Osteoblast (primary cell): ENCODE results near the gene EGFR. TPM values are rescaled to one million over a fixed set of nuclear protein-coding genes. Genes with fewer than 3 reads are reported as not detected.
A peak's percentile ranks its signal among the peaks of the same experiment; 100 is the strongest.

ENCODE experiments used
- DNase-seq: peaks from one replicate; pipeline ENCODE4 v3.0.0; 2011; ENCODE audit warnings: low spot score, mixed read lengths; ENCODE audit not compliant: insufficient read length; ENCODE audit errors: missing footprints
- H2AFZ ChIP-seq: 2 replicates; pipeline ENCODE4 v1.6.0; 2011; ENCODE audit warnings: mild to moderate bottlenecking, low read length
- H3K27ac ChIP-seq: 2 replicates; pipeline ENCODE4 v1.5.1; 2011; ENCODE audit warnings: mild to moderate bottlenecking, low read depth, low read length, moderate library complexity
- H3K27me3 ChIP-seq: 2 replicates; pipeline ENCODE4 v1.6.0; 2012; ENCODE audit warnings: mild to moderate bottlenecking, control low read depth, inconsistent platforms, low read length, moderate library complexity; ENCODE audit not compliant: insufficient read depth
- H3K36me3 ChIP-seq: 2 replicates; pipeline ENCODE4 v1.5.1; 2011; ENCODE audit warnings: mild to moderate bottlenecking, low read length, control low read depth, moderate library complexity; ENCODE audit not compliant: insufficient read depth
- H3K4me1 ChIP-seq: 2 replicates; pipeline ENCODE4 v1.5.1; 2011; ENCODE audit warnings: mild to moderate bottlenecking, low read length, control low read depth, moderate library complexity; ENCODE audit not compliant: insufficient read depth
- H3K4me2 ChIP-seq: 2 replicates; pipeline ENCODE4 v1.6.0; 2011; ENCODE audit warnings: mild to moderate bottlenecking, low read length; ENCODE audit not compliant: insufficient read depth
- H3K4me3 ChIP-seq: fragments of 200-600 bp; sonication (generic); 3 replicates; pipeline ENCODE4 v1.5.1; 2012; ENCODE audit warnings: mild to moderate bottlenecking, low read length, inconsistent platforms; ENCODE audit not compliant: insufficient read depth
- H3K79me2 ChIP-seq: 2 replicates; pipeline ENCODE4 v1.6.0; 2012; ENCODE audit warnings: mild to moderate bottlenecking, low read length, control low read depth, inconsistent platforms; ENCODE audit not compliant: insufficient read depth
- H3K9me3 ChIP-seq: 2 replicates; pipeline ENCODE4 v1.5.1; 2011; ENCODE audit warnings: low read depth, low read length, control low read depth
- H4K20me1 ChIP-seq: 2 replicates; pipeline ENCODE4 v1.6.0; 2012; ENCODE audit warnings: mild to moderate bottlenecking, low read length, control low read depth; ENCODE audit not compliant: insufficient read depth
- CTCF ChIP-seq: IDR thresholded peaks from 2 replicates; pipeline ENCODE4 v1.5.1; 2011; ENCODE audit warnings: mild to moderate bottlenecking, low read depth, low read length, moderate library complexity; ENCODE audit errors: extremely low read depth
- total RNA-seq: library from RNA; depleted of rRNA; stranded (reverse); fragments of >200 nt; gene quantifications from 2 replicates; pipeline ENCODE4 v1.2.3, GENCODE V29; 2012

The EGFR gene
- total RNA-seq, 1 donor, result 104 TPM

- H4K20me1 ChIP-seq, result no peaks in the 10 kb centered on the region
- no peak overlapping the region for H2AFZ ChIP-seq
- H3K4me2 ChIP-seq, result no peak overlapping the region
- no peak for DNase-seq
- no peaks in the 10 kb centered on the region for H3K9me3 ChIP-seq
- H3K27me3 ChIP-seq, result no peaks in the 10 kb centered on the region
- H3K79me2 ChIP-seq, result no peaks in the 10 kb centered on the region
- no peak for TF ChIP-seq CTCF
- peaks cover 13% of the 10 kb centered on the region for H3K4me1 ChIP-seq
- no peak overlapping the region for H3K27ac ChIP-seq
- H3K36me3 ChIP-seq, result no peaks in the 10 kb centered on the region
- H3K4me3 ChIP-seq, result no peak overlapping the region
Observed at GRCh38 chr7:55248526-55248925, 229.7 kb downstream of the EGFR start.

GRCh38 chr7:55249332-55249731, 230.5 kb downstream of the EGFR start:
- H2AFZ ChIP-seq, result peak overlapping the region; percentile 7
- no peak for TF ChIP-seq CTCF
- H3K79me2 ChIP-seq, result no peaks in the 10 kb centered on the region
- no peak overlapping the region for H3K27ac ChIP-seq
- H3K27me3 ChIP-seq, result no peaks in the 10 kb centered on the region
- H3K36me3 ChIP-seq, result no peaks in the 10 kb centered on the region
- no peak for DNase-seq
- no peak overlapping the region for H3K4me3 ChIP-seq
- H4K20me1 ChIP-seq, result no peaks in the 10 kb centered on the region
- H3K9me3 ChIP-seq, result no peaks in the 10 kb centered on the region
- H3K4me1 ChIP-seq, result peaks cover 15% of the 10 kb centered on the region
- H3K4me2 ChIP-seq, result no peak overlapping the region

GRCh38 chr7:55250313-55250712, 231.5 kb downstream of the EGFR start:
- Histone ChIP-seq H4K20me1 (no peaks in the 10 kb centered on the region), H3K79me2 (no peaks in the 10 kb centered on the region), H3K27ac (no peak overlapping the region), H3K4me1 (peaks cover 17% of the 10 kb centered on the region), H2AFZ (no peak overlapping the region), H3K4me3 (no peak overlapping the region), H3K36me3 (no peaks in the 10 kb centered on the region), H3K9me3 (no peaks in the 10 kb centered on the region), H3K4me2 (no peak overlapping the region), H3K27me3 (no peaks in the 10 kb centered on the region)
- peak; percentile 64 for TF ChIP-seq CTCF
- peak; percentile 83 for DNase-seq

GRCh38 chr7:55251313-55251712, 232.5 kb downstream of the EGFR start:
- no peak for DNase-seq
- H3K27me3 ChIP-seq, result peaks cover 5% of the 10 kb centered on the region

More at GRCh38 chr7:55251313-55251712, 232.5 kb downstream of the EGFR start:
- Histone ChIP-seq H3K4me2 (no peak overlapping the region), H3K4me1 (peaks cover 17% of the 10 kb centered on the region), H3K4me3 (no peak overlapping the region), H4K20me1 (no peaks in the 10 kb centered on the region), H3K36me3 (no peaks in the 10 kb centered on the region), H3K79me2 (no peaks in the 10 kb centered on the region), H3K27ac (no peak overlapping the region), H3K9me3 (no peaks in the 10 kb centered on the region), H2AFZ (no peak overlapping the region)
- no peak for TF ChIP-seq CTCF
